ENCODE measurements around the gene CRACR2B.
A peak's percentile ranks its signal among the peaks of the same experiment; 100 is the strongest.

CRACR2B gene

GRCh38 chr11:833114-833791 is 5.5 kb downstream of the CRACR2B start:
- H3K4me1 Mint-ChIP-seq: peaks cover 25% of the 10 kb centered on the region
- H3K36me3 Mint-ChIP-seq: no peaks in the 10 kb centered on the region

GRCh38 chr11:833849-834311 is 6.2 kb downstream of the CRACR2B start:
- ATAC-seq (ENCODE audit: low read depth) (no peak), DNase-seq (ENCODE audit: low spot score in 2 of 2) (no peak)
- Mint-ChIP-seq H3K4me3 (peak overlapping the region; percentile 71), H3K4me1 (peaks cover 20% of the 10 kb centered on the region), H3K27me3 (no peaks in the 10 kb centered on the region), H3K36me3 (peaks cover 2% of the 10 kb centered on the region), H3K9me3 (no peaks in the 10 kb centered on the region), H3K27ac (no peak overlapping the region)

More at GRCh38 chr11:833114-833791, 5.5 kb downstream of the CRACR2B start:
- H3K27me3 Mint-ChIP-seq: no peaks in the 10 kb centered on the region
- peak; percentile 33 for ATAC-seq (ENCODE audit: low read depth)
- DNase-seq (ENCODE audit: low spot score in 2 of 2): no peak
- no peak overlapping the region for H3K4me3 Mint-ChIP-seq
- no peak overlapping the region for H3K27ac Mint-ChIP-seq
- H3K9me3 Mint-ChIP-seq: no peaks in the 10 kb centered on the region

GRCh38 chr11:834371-835316 is 6.9 kb downstream of the CRACR2B start:
- Mint-ChIP-seq H3K4me3 (no peak overlapping the region), H3K36me3 (peaks cover 2% of the 10 kb centered on the region), H3K27me3 (no peaks in the 10 kb centered on the region), H3K27ac (no peak overlapping the region), H3K9me3 (no peaks in the 10 kb centered on the region), H3K4me1 (peaks cover 13% of the 10 kb centered on the region)
- ATAC-seq (ENCODE audit: low read depth) (no peak), DNase-seq (ENCODE audit: low spot score in 2 of 2) (no peak)

GRCh38 chr11:836274-836673 is 8.6 kb downstream of the CRACR2B start:
- H3K4me1 Mint-ChIP-seq: peaks cover 19% of the 10 kb centered on the region
- DNase-seq (ENCODE audit: low spot score in 2 of 2) (no peak), ATAC-seq (ENCODE audit: low read depth) (no peak)
- peaks cover 2% of the 10 kb centered on the region for H3K36me3 Mint-ChIP-seq
- H3K27ac Mint-ChIP-seq: no peak overlapping the region
- H3K4me3 Mint-ChIP-seq: no peak overlapping the region
- H3K9me3 Mint-ChIP-seq: no peaks in the 10 kb centered on the region
- H3K27me3 Mint-ChIP-seq: no peaks in the 10 kb centered on the region

- H3K4me1 Mint-ChIP-seq: peaks cover 18% of the 10 kb centered on the region
- H3K27me3 Mint-ChIP-seq: no peaks in the 10 kb centered on the region
- H3K4me3 Mint-ChIP-seq: no peak overlapping the region
- H3K27ac Mint-ChIP-seq: no peak overlapping the region
- DNase-seq (ENCODE audit: low spot score in 2 of 2) (no peak), ATAC-seq (ENCODE audit: low read depth) (no peak)
- H3K9me3 Mint-ChIP-seq: no peaks in the 10 kb centered on the region
- peaks cover 2% of the 10 kb centered on the region for H3K36me3 Mint-ChIP-seq
These were observed 9.0 kb downstream of the CRACR2B start for GRCh38 chr11:836700-837099.

GRCh38 chr11:837189-837989 is 9.7 kb downstream of the CRACR2B start:
- ATAC-seq (ENCODE audit: low read depth): no peak
- DNase-seq (ENCODE audit: low spot score in 2 of 2): no peak
- Mint-ChIP-seq H3K27ac (no peak overlapping the region), H3K4me3 (no peak overlapping the region), H3K27me3 (no peaks in the 10 kb centered on the region), H3K36me3 (peaks cover 2% of the 10 kb centered on the region), H3K9me3 (no peaks in the 10 kb centered on the region), H3K4me1 (peaks cover 13% of the 10 kb centered on the region)

GRCh38 chr11:837990-838307 is 10.2 kb downstream of the CRACR2B start:
- peaks cover 2% of the 10 kb centered on the region for H3K36me3 Mint-ChIP-seq

GRCh38 chr11:838441-839279 is 10.9 kb downstream of the CRACR2B start:
- H3K27me3 Mint-ChIP-seq: peaks cover 2% of the 10 kb centered on the region
- H3K4me3 Mint-ChIP-seq: no peak overlapping the region
- peaks cover 2% of the 10 kb centered on the region for H3K36me3 Mint-ChIP-seq
- DNase-seq (ENCODE audit: low spot score in 2 of 2) (no peak), ATAC-seq (ENCODE audit: low read depth) (no peak)
- H3K4me1 Mint-ChIP-seq: peaks cover 15% of the 10 kb centered on the region
- H3K27ac Mint-ChIP-seq: no peak overlapping the region
- H3K9me3 Mint-ChIP-seq: no peaks in the 10 kb centered on the region

More at GRCh38 chr11:837990-838307, 10.2 kb downstream of the CRACR2B start:
- Mint-ChIP-seq H3K27ac (no peak overlapping the region), H3K27me3 (no peaks in the 10 kb centered on the region), H3K9me3 (no peaks in the 10 kb centered on the region), H3K4me3 (no peak overlapping the region), H3K4me1 (peaks cover 13% of the 10 kb centered on the region)
- ATAC-seq (ENCODE audit: low read depth) (no peak), DNase-seq (ENCODE audit: low spot score in 2 of 2) (no peak)

- H3K4me1 Mint-ChIP-seq: peaks cover 15% of the 10 kb centered on the region
- no peak overlapping the region for H3K4me3 Mint-ChIP-seq
- peaks cover 2% of the 10 kb centered on the region for H3K27me3 Mint-ChIP-seq
- peaks cover 2% of the 10 kb centered on the region for H3K36me3 Mint-ChIP-seq
- ATAC-seq (ENCODE audit: low read depth): no peak
- no peaks in the 10 kb centered on the region for H3K9me3 Mint-ChIP-seq
- no peak for DNase-seq (ENCODE audit: low spot score in 2 of 2)
- no peak overlapping the region for H3K27ac Mint-ChIP-seq
These were observed 11.5 kb downstream of the CRACR2B start for GRCh38 chr11:839280-839623.

- Mint-ChIP-seq H3K9me3 (no peaks in the 10 kb centered on the region), H3K4me3 (peak overlapping the region; percentile 14), H3K36me3 (peaks cover 2% of the 10 kb centered on the region), H3K4me1 (peaks cover 15% of the 10 kb centered on the region), H3K27me3 (peaks cover 2% of the 10 kb centered on the region), H3K27ac (no peak overlapping the region)
- ATAC-seq (ENCODE audit: low read depth) (no peak), DNase-seq (ENCODE audit: low spot score in 2 of 2) (no peak)
These were observed 12.3 kb downstream of the CRACR2B start for GRCh38 chr11:839875-840617.

- peaks cover 2% of the 10 kb centered on the region for H3K36me3 Mint-ChIP-seq
- DNase-seq (ENCODE audit: low spot score in 2 of 2): no peak
- no peaks in the 10 kb centered on the region for H3K9me3 Mint-ChIP-seq
- peak; percentile 49 for ATAC-seq (ENCODE audit: low read depth)
- peak overlapping the region; percentile 87 for H3K4me3 Mint-ChIP-seq
- peaks cover 6% of the 10 kb centered on the region for H3K27me3 Mint-ChIP-seq
- peak overlapping the region; percentile 45 for H3K27ac Mint-ChIP-seq
- H3K4me1 Mint-ChIP-seq: peaks cover 15% of the 10 kb centered on the region
These were observed 14.3 kb downstream of the CRACR2B start for GRCh38 chr11:841981-842369.

GRCh38 chr11:842370-843002 is 14.8 kb downstream of the CRACR2B start, which contains the start of the genes POLR2L and TSPAN4:
TSS of gene POLR2L (minus strand) at chr11:842529. CDS start at chr11:842508, 21 bp downstream.
TSS of gene TSPAN4 (plus strand) at chr11:842852. CDS start at chr11:850305, 7,453 bp downstream.
- Mint-ChIP-seq H3K27me3 (peaks cover 6% of the 10 kb centered on the region), H3K9me3 (no peaks in the 10 kb centered on the region), H3K27ac (peak within 1 kb of the TSS; percentile 45), H3K4me3 (peak within 1 kb of the TSS; percentile 87), H3K4me1 (peaks cover 15% of the 10 kb centered on the region), H3K36me3 (peaks cover 2% of the 10 kb centered on the region)
- DNase-seq (ENCODE audit: low spot score in 2 of 2): peak; percentile 83 to 84
- ATAC-seq (ENCODE audit: low read depth): peak; percentile 84
